ENCODE measurements around the gene SEC22A.

SEC22A gene

GRCh38 chr3:123161167-123161566 is 40.6 kb upstream of the SEC22A start:
- ChIA-PET POLR2A (no interaction called here), CTCF (no interaction called here)
- H3K36me3 ChIP-seq (ENCODE audit: control insufficient read depth in 4 of 4, insufficient read depth in 4 of 4, low read length in 3 of 4): peaks cover 9 to 69% (median 39%) of the 10 kb centered on the region in 4 experiments
- DNase-seq: peak in 1 of 3 donors; percentile 5
- H3K27ac ChIP-seq (ENCODE audit: insufficient read depth in 1 of 2, low read depth in 1 of 2, low read length in 2 of 2, poor library complexity in 1 of 2, severe bottlenecking in 2 of 2): no peak overlapping the region
- 97% methylated on average over 7 of the region's 7 CpGs for WGBS (ENCODE audit: insufficient coverage)
- no peaks in the 10 kb centered on the region for H3K27me3 ChIP-seq (replicated peaks in 2 of 5; ENCODE audit: control insufficient read depth in 4 of 5, insufficient read depth in 5 of 5, low read length in 4 of 5)
- no peaks in the 10 kb centered on the region for H3K4me1 ChIP-seq (ENCODE audit: control extremely low read depth in 1 of 4, control insufficient read depth in 4 of 4, insufficient read depth in 4 of 4, low read length in 3 of 4)
- H3K4me3 ChIP-seq (ENCODE audit: control insufficient read depth in 1 of 7, extremely low read depth in 1 of 7, insufficient read depth in 4 of 7, low read depth in 2 of 7, low read length in 6 of 7): no peak overlapping the region
- peaks cover 0 to 12% (median 0%) of the 10 kb centered on the region in 5 experiments for H3K9me3 ChIP-seq (ENCODE audit: control extremely low read depth in 1 of 5, control insufficient read depth in 4 of 5, insufficient read depth in 2 of 5, low read depth in 1 of 5, low read length in 4 of 5)

GRCh38 chr3:123163141-123163540 is 38.6 kb upstream of the SEC22A start:
- POLR2A ChIA-PET: interaction anchor here (0.6 kb wide), 1 partner anchor 9 kb away, joined by 3 read pairs; no protein-coding TSS in a partner anchor
- H3K27ac ChIP-seq (ENCODE audit: insufficient read depth in 1 of 2, low read depth in 1 of 2, low read length in 2 of 2, poor library complexity in 1 of 2, severe bottlenecking in 2 of 2): no peak overlapping the region
- 100% methylated on average over 4 of the region's 4 CpGs for WGBS (ENCODE audit: insufficient coverage)
- no peak for DNase-seq
- no peaks in the 10 kb centered on the region for H3K27me3 ChIP-seq (replicated peaks in 2 of 5; ENCODE audit: control insufficient read depth in 4 of 5, insufficient read depth in 5 of 5, low read length in 4 of 5)
- H3K36me3 ChIP-seq (ENCODE audit: control insufficient read depth in 4 of 4, insufficient read depth in 4 of 4, low read length in 3 of 4): peaks cover 9 to 68% (median 39%) of the 10 kb centered on the region in 4 experiments
- CTCF ChIA-PET: interaction anchor here (1.2 kb wide), 1 partner anchor 9 kb away, joined by 3 read pairs; no protein-coding TSS in a partner anchor
- no peaks in the 10 kb centered on the region for H3K4me1 ChIP-seq (ENCODE audit: control extremely low read depth in 1 of 4, control insufficient read depth in 4 of 4, insufficient read depth in 4 of 4, low read length in 3 of 4)
- no peak overlapping the region for H3K4me3 ChIP-seq (ENCODE audit: control insufficient read depth in 1 of 7, extremely low read depth in 1 of 7, insufficient read depth in 4 of 7, low read depth in 2 of 7, low read length in 6 of 7)
- H3K9me3 ChIP-seq (ENCODE audit: control extremely low read depth in 1 of 5, control insufficient read depth in 4 of 5, insufficient read depth in 2 of 5, low read depth in 1 of 5, low read length in 4 of 5): peaks cover 0 to 17% (median 0%) of the 10 kb centered on the region in 5 experiments

GRCh38 chr3:123165163-123165562 is 36.6 kb upstream of the SEC22A start:
- POLR2A ChIA-PET: no interaction called here
- no peak overlapping the region for H3K27ac ChIP-seq (ENCODE audit: insufficient read depth in 1 of 2, low read depth in 1 of 2, low read length in 2 of 2, poor library complexity in 1 of 2, severe bottlenecking in 2 of 2)
- no peaks in the 10 kb centered on the region for H3K4me1 ChIP-seq (ENCODE audit: control extremely low read depth in 1 of 4, control insufficient read depth in 4 of 4, insufficient read depth in 4 of 4, low read length in 3 of 4)
- peaks cover 7 to 54% (median 33%) of the 10 kb centered on the region in 4 experiments for H3K36me3 ChIP-seq (ENCODE audit: control insufficient read depth in 4 of 4, insufficient read depth in 4 of 4, low read length in 3 of 4)
- CTCF ChIA-PET: interaction anchor here (1.3 kb wide), 1 partner anchor 12 kb away, joined by 3 read pairs; no protein-coding TSS in a partner anchor
- H3K4me3 ChIP-seq (ENCODE audit: control insufficient read depth in 1 of 7, extremely low read depth in 1 of 7, insufficient read depth in 4 of 7, low read depth in 2 of 7, low read length in 6 of 7): no peak overlapping the region
- no peak for DNase-seq
- no peaks in the 10 kb centered on the region for H3K27me3 ChIP-seq (replicated peaks in 2 of 5; ENCODE audit: control insufficient read depth in 4 of 5, insufficient read depth in 5 of 5, low read length in 4 of 5)
- 100% methylated on average over 1 of the region's 1 CpG for WGBS (ENCODE audit: insufficient coverage)
- H3K9me3 ChIP-seq (ENCODE audit: control extremely low read depth in 1 of 5, control insufficient read depth in 4 of 5, insufficient read depth in 2 of 5, low read depth in 1 of 5, low read length in 4 of 5): peaks cover 0 to 17% (median 0%) of the 10 kb centered on the region in 5 experiments

GRCh38 chr3:123167686-123168085 is 34.1 kb upstream of the SEC22A start:
- peaks cover 0 to 17% (median 0%) of the 10 kb centered on the region in 5 experiments for H3K9me3 ChIP-seq (ENCODE audit: control extremely low read depth in 1 of 5, control insufficient read depth in 4 of 5, insufficient read depth in 2 of 5, low read depth in 1 of 5, low read length in 4 of 5)
- no CpG with 5 or more reads among the region's 2 CpGs for WGBS (ENCODE audit: insufficient coverage)
- H3K36me3 ChIP-seq (ENCODE audit: control insufficient read depth in 4 of 4, insufficient read depth in 4 of 4, low read length in 3 of 4): peaks cover 7 to 30% (median 18%) of the 10 kb centered on the region in 4 experiments
- no peak for DNase-seq
- H3K4me1 ChIP-seq (ENCODE audit: control extremely low read depth in 1 of 4, control insufficient read depth in 4 of 4, insufficient read depth in 4 of 4, low read length in 3 of 4): no peaks in the 10 kb centered on the region
- no peaks in the 10 kb centered on the region for H3K27me3 ChIP-seq (replicated peaks in 2 of 5; ENCODE audit: control insufficient read depth in 4 of 5, insufficient read depth in 5 of 5, low read length in 4 of 5)
- POLR2A ChIA-PET: no interaction called here
- H3K27ac ChIP-seq (ENCODE audit: insufficient read depth in 1 of 2, low read depth in 1 of 2, low read length in 2 of 2, poor library complexity in 1 of 2, severe bottlenecking in 2 of 2): no peak overlapping the region
- H3K4me3 ChIP-seq (ENCODE audit: control insufficient read depth in 1 of 7, extremely low read depth in 1 of 7, insufficient read depth in 4 of 7, low read depth in 2 of 7, low read length in 6 of 7): no peak overlapping the region
- CTCF ChIA-PET: interaction anchor here (2.2 kb wide), 1 partner anchor 9 kb away, joined by 6 read pairs; no protein-coding TSS in a partner anchor

GRCh38 chr3:123168122-123168521 is 33.6 kb upstream of the SEC22A start:
- H3K4me3 ChIP-seq (ENCODE audit: control insufficient read depth in 1 of 7, extremely low read depth in 1 of 7, insufficient read depth in 4 of 7, low read depth in 2 of 7, low read length in 6 of 7): no peak overlapping the region

GRCh38 chr3:123168605-123169004 is 33.1 kb upstream of the SEC22A start:
- H3K9me3 ChIP-seq (ENCODE audit: control extremely low read depth in 1 of 5, control insufficient read depth in 4 of 5, insufficient read depth in 2 of 5, low read depth in 1 of 5, low read length in 4 of 5): peaks cover 0 to 17% (median 0%) of the 10 kb centered on the region in 5 experiments
- WGBS (ENCODE audit: insufficient coverage): 100% methylated on average over 1 of the region's 2 CpGs
- CTCF ChIA-PET: interaction anchor here (2.2 kb wide), 1 partner anchor 10 kb away, joined by 6 read pairs; no protein-coding TSS in a partner anchor
- H3K4me3 ChIP-seq (ENCODE audit: control insufficient read depth in 1 of 7, extremely low read depth in 1 of 7, insufficient read depth in 4 of 7, low read depth in 2 of 7, low read length in 6 of 7): no peak overlapping the region
- H3K4me1 ChIP-seq (ENCODE audit: control extremely low read depth in 1 of 4, control insufficient read depth in 4 of 4, insufficient read depth in 4 of 4, low read length in 3 of 4): no peaks in the 10 kb centered on the region
- POLR2A ChIA-PET: no interaction called here
- H3K27me3 ChIP-seq (replicated peaks in 2 of 5; ENCODE audit: control insufficient read depth in 4 of 5, insufficient read depth in 5 of 5, low read length in 4 of 5): no peaks in the 10 kb centered on the region
- DNase-seq: no peak
- H3K36me3 ChIP-seq (ENCODE audit: control insufficient read depth in 4 of 4, insufficient read depth in 4 of 4, low read length in 3 of 4): peaks cover 5 to 23% (median 14%) of the 10 kb centered on the region in 4 experiments
- no peak overlapping the region for H3K27ac ChIP-seq (ENCODE audit: insufficient read depth in 1 of 2, low read depth in 1 of 2, low read length in 2 of 2, poor library complexity in 1 of 2, severe bottlenecking in 2 of 2)

More at GRCh38 chr3:123168122-123168521, 33.6 kb upstream of the SEC22A start:
- peaks cover 7 to 27% (median 16%) of the 10 kb centered on the region in 4 experiments for H3K36me3 ChIP-seq (ENCODE audit: control insufficient read depth in 4 of 4, insufficient read depth in 4 of 4, low read length in 3 of 4)
- no peak for DNase-seq
- no peaks in the 10 kb centered on the region for H3K27me3 ChIP-seq (replicated peaks in 2 of 5; ENCODE audit: control insufficient read depth in 4 of 5, insufficient read depth in 5 of 5, low read length in 4 of 5)
- H3K27ac ChIP-seq (ENCODE audit: insufficient read depth in 1 of 2, low read depth in 1 of 2, low read length in 2 of 2, poor library complexity in 1 of 2, severe bottlenecking in 2 of 2): no peak overlapping the region
- no peaks in the 10 kb centered on the region for H3K4me1 ChIP-seq (ENCODE audit: control extremely low read depth in 1 of 4, control insufficient read depth in 4 of 4, insufficient read depth in 4 of 4, low read length in 3 of 4)
- ChIA-PET CTCF (interaction anchor here (2.2 kb wide), 1 partner anchor 9 kb away, joined by 6 read pairs; no protein-coding TSS in a partner anchor), POLR2A (no interaction called here)
- H3K9me3 ChIP-seq (ENCODE audit: control extremely low read depth in 1 of 5, control insufficient read depth in 4 of 5, insufficient read depth in 2 of 5, low read depth in 1 of 5, low read length in 4 of 5): peaks cover 0 to 17% (median 0%) of the 10 kb centered on the region in 5 experiments

- Histone ChIP-seq H3K27me3 (replicated peaks in 2 of 5; ENCODE audit: control insufficient read depth in 4 of 5, insufficient read depth in 5 of 5, low read length in 4 of 5) (no peaks in the 10 kb centered on the region), H3K27ac (ENCODE audit: insufficient read depth in 1 of 2, low read depth in 1 of 2, low read length in 2 of 2, poor library complexity in 1 of 2, severe bottlenecking in 2 of 2) (no peak overlapping the region), H3K4me3 (ENCODE audit: control insufficient read depth in 1 of 7, extremely low read depth in 1 of 7, insufficient read depth in 4 of 7, low read depth in 2 of 7, low read length in 6 of 7) (no peak overlapping the region), H3K36me3 (ENCODE audit: control insufficient read depth in 4 of 4, insufficient read depth in 4 of 4, low read length in 3 of 4) (peaks cover 3 to 16% (median 9%) of the 10 kb centered on the region in 4 experiments), H3K4me1 (ENCODE audit: control extremely low read depth in 1 of 4, control insufficient read depth in 4 of 4, insufficient read depth in 4 of 4, low read length in 3 of 4) (no peaks in the 10 kb centered on the region), H3K9me3 (ENCODE audit: control extremely low read depth in 1 of 5, control insufficient read depth in 4 of 5, insufficient read depth in 2 of 5, low read depth in 1 of 5, low read length in 4 of 5) (peaks cover 0 to 14% (median 0%) of the 10 kb centered on the region in 5 experiments)
- ChIA-PET CTCF (interaction anchor here (2.2 kb wide), 1 partner anchor 11 kb away, joined by 6 read pairs; no protein-coding TSS in a partner anchor), POLR2A (no interaction called here)
- DNase-seq: no peak
- 93% methylated on average over 3 of the region's 5 CpGs for WGBS (ENCODE audit: insufficient coverage)
These were observed 32.2 kb upstream of the SEC22A start for GRCh38 chr3:123169492-123169929.
